Erythroblast (primary cell): Measurements from ENCODE around the gene PKDCC.

Source experiments
- GATA1 ChIP-seq: IDR thresholded peaks from 2 replicates; pipeline ENCODE4 v1.6.1; 2011; ENCODE audit warnings: low read depth, mild to moderate bottlenecking, control low read depth, low read length, moderate library complexity
- POLR2A ChIP-seq: IDR thresholded peaks from 2 replicates; pipeline ENCODE4 v1.6.1; 2011; ENCODE audit warnings: mild to moderate bottlenecking, low read length

DNA sequence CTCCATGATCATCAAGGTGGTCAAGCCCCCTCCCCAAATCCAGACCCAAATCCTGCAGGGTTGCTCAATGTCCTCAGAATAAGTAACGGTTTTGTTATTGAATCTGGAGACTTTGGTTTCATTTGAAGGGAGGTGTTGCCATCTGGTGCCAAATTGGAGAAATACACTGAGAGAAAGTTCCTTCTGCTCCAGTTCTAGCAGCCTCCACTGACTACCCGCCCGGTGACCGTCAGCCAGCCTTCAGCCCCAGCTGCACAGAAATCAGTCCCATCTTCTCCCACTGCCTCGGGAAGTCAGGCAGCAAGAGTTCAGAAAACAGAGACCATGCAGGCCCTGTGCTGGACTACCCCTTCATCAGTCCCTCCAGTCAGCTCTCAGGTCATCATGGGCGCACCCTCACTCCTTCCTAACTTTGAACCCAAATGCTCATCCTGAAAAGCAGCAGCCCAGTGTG lies 38.7 kb downstream of the PKDCC start:
- no peak for TF ChIP-seq POLR2A
- TF ChIP-seq GATA1: no peak
